ENCODE measurements around the gene WFIKKN1.

Gene WFIKKN1

GRCh38 chr16:636206-637080 lies 5.7 kb downstream of the WFIKKN1 start, which contains the start of gene METTL26 (continued):
- TF ChIP-seq ZNF521 (tag by site-specific recombination; IDR thresholded peaks at IDR 0.05) = no peak
- peak; percentile 99 for TF ChIP-seq ZNF610 (tag by site-specific recombination; IDR thresholded peaks at IDR 0.05; ENCODE audit: borderline replicate concordance)
- TF ChIP-seq ZNF600 (tag by site-specific recombination; IDR thresholded peaks at IDR 0.05) = peak; percentile 50; the same call in 1 of the 2 replicates
- peak; percentile 89 for TF ChIP-seq ZEB2 (tag by site-specific recombination; IDR thresholded peaks at IDR 0.05)
- TF ChIP-seq ZNF302 (tag by site-specific recombination; IDR thresholded peaks at IDR 0.05; ENCODE audit: low read depth) = no peak
- peak; percentile 86 for TF ChIP-seq ZNF501 (tag by site-specific recombination; IDR thresholded peaks at IDR 0.05)
- peak; percentile 72; the same call in 1 of the 2 replicates for TF ChIP-seq SCRT2 (tag by site-specific recombination; IDR thresholded peaks at IDR 0.05)
- TF ChIP-seq PRDM2 (tag by site-specific recombination; IDR thresholded peaks at IDR 0.05; ENCODE audit: borderline replicate concordance) = peak; percentile 74; the same call in 1 of the 2 replicates
- peak; percentile 74 for TF ChIP-seq ZSCAN30 (tag by site-specific recombination; IDR thresholded peaks at IDR 0.05)
- peak; percentile 49 for TF ChIP-seq YY1 (tag by site-specific recombination; IDR thresholded peaks at IDR 0.05)
- TF ChIP-seq ZNF132 (tag by site-specific recombination; IDR thresholded peaks at IDR 0.05; ENCODE audit: borderline replicate concordance) = no peak
- TF ChIP-seq, protein P1, sequence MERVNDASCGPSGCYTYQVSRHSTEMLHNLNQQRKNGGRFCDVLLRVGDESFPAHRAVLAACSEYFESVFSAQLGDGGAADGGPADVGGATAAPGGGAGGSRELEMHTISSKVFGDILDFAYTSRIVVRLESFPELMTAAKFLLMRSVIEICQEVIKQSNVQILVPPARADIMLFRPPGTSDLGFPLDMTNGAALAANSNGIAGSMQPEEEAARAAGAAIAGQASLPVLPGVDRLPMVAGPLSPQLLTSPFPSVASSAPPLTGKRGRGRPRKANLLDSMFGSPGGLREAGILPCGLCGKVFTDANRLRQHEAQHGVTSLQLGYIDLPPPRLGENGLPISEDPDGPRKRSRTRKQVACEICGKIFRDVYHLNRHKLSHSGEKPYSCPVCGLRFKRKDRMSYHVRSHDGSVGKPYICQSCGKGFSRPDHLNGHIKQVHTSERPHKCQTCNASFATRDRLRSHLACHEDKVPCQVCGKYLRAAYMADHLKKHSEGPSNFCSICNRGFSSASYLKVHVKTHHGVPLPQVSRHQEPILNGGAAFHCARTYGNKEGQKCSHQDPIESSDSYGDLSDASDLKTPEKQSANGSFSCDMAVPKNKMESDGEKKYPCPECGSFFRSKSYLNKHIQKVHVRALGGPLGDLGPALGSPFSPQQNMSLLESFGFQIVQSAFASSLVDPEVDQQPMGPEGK (tag by site-specific recombination; IDR thresholded peaks at IDR 0.05) = peak; percentile 88
- no peak for TF ChIP-seq ZNF175 (tag by site-specific recombination; IDR thresholded peaks at IDR 0.05)
- TF ChIP-seq ATF2 (tag by site-specific recombination; IDR thresholded peaks at IDR 0.05; ENCODE audit: low read depth) = no peak
- peak; percentile 93 for TF ChIP-seq ZNF24 (tag by site-specific recombination; IDR thresholded peaks at IDR 0.05)
- TF ChIP-seq ZNF221 (tag by site-specific recombination; IDR thresholded peaks at IDR 0.05; ENCODE audit: borderline replicate concordance) = no peak
- peak; percentile 54 for TF ChIP-seq ZNF341 (tag by site-specific recombination; IDR thresholded peaks at IDR 0.05; ENCODE audit: low read depth)
- TF ChIP-seq ZFHX2 (tag by site-specific recombination; conservative IDR thresholded peaks at IDR 0.05) = peak; percentile 22; the same call in 1 of the 2 replicates
- peak; percentile 79 for TF ChIP-seq KLF8 (tag by site-specific recombination; IDR thresholded peaks at IDR 0.05)
- TF ChIP-seq ZNF585B (tag by site-specific recombination; IDR thresholded peaks at IDR 0.05) = no peak; the same call in 1 of the 2 replicates
- TF ChIP-seq ZNF514 (tag by site-specific recombination; IDR thresholded peaks at IDR 0.05) = no peak
- TF ChIP-seq, protein P2, sequence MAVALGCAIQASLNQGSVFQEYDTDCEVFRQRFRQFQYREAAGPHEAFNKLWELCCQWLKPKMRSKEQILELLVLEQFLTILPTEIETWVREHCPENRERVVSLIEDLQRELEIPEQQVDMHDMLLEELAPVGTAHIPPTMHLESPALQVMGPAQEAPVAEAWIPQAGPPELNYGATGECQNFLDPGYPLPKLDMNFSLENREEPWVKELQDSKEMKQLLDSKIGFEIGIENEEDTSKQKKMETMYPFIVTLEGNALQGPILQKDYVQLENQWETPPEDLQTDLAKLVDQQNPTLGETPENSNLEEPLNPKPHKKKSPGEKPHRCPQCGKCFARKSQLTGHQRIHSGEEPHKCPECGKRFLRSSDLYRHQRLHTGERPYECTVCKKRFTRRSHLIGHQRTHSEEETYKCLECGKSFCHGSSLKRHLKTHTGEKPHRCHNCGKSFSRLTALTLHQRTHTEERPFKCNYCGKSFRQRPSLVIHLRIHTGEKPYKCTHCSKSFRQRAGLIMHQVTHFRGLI (tag by site-specific recombination; IDR thresholded peaks at IDR 0.05) = peak; percentile 71; the same call in 1 of the 2 replicates
- TF ChIP-seq WT1 (tag by site-specific recombination; IDR thresholded peaks at IDR 0.05) = no peak
- TF ChIP-seq GLI4 (tag by site-specific recombination; IDR thresholded peaks at IDR 0.05) = peak; percentile 74; the same call in 1 of the 2 replicates
- peak; percentile 55; the same call in 1 of the 2 replicates for TF ChIP-seq ZBTB21 (tag by site-specific recombination; IDR thresholded peaks at IDR 0.05)
- 0 out of 2 replicates have a peak, but pooled peaks have one; percentile 44 for TF ChIP-seq MZF1 (tag by site-specific recombination; IDR thresholded peaks at IDR 0.05; ENCODE audit: borderline replicate concordance)
- TF ChIP-seq PRDM1 (tag by site-specific recombination; IDR thresholded peaks at IDR 0.05) = peak; percentile 81
- no peak for TF ChIP-seq HOXC10 (CRISPR knock-in tag; IDR thresholded peaks at IDR 0.05)
- peak; percentile 80 for TF ChIP-seq SP7 (tag by site-specific recombination; IDR thresholded peaks at IDR 0.05)

All from HEK293 (cell line).